Measurements from ENCODE around the gene SLAMF7. TPM values are rescaled to one million over a fixed set of nuclear protein-coding genes. Genes with fewer than 3 reads are reported as not detected.

SLAMF7 gene
- total RNA-seq, 1 donor from 2014 or later: not detected

GRCh38 chr1:160758521-160758920 lies 19.5 kb downstream of the SLAMF7 start:
- DNase-seq (ENCODE audit: low spot score, unreplicated experiment): no peak
- H3K9me3 Mint-ChIP-seq (ENCODE audit: low read depth): no peaks in the 10 kb centered on the region
- H3K27me3 Mint-ChIP-seq: no peaks in the 10 kb centered on the region
- H3K27ac Mint-ChIP-seq: no peak overlapping the region
- no peaks in the 10 kb centered on the region for H3K36me3 Mint-ChIP-seq (ENCODE audit: insufficient read depth)
- H3K4me3 Mint-ChIP-seq (ENCODE audit: low read depth): no peak overlapping the region
- no peak for TF ChIP-seq CTCF (IDR thresholded peaks at IDR 0.05; ENCODE audit: unreplicated experiment)
- H3K4me1 Mint-ChIP-seq (ENCODE audit: low read depth): no peaks in the 10 kb centered on the region

GRCh38 chr1:160759740-160760139 lies 20.7 kb downstream of the SLAMF7 start:
- no peaks in the 10 kb centered on the region for H3K36me3 Mint-ChIP-seq (ENCODE audit: insufficient read depth)
- H3K4me3 Mint-ChIP-seq (ENCODE audit: low read depth): no peak overlapping the region
- no peaks in the 10 kb centered on the region for H3K4me1 Mint-ChIP-seq (ENCODE audit: low read depth)
- H3K27ac Mint-ChIP-seq: no peak overlapping the region
- no peaks in the 10 kb centered on the region for H3K9me3 Mint-ChIP-seq (ENCODE audit: low read depth)
- no peaks in the 10 kb centered on the region for H3K27me3 Mint-ChIP-seq
- no peak for TF ChIP-seq CTCF (IDR thresholded peaks at IDR 0.05; ENCODE audit: unreplicated experiment)
- no peak for DNase-seq (ENCODE audit: low spot score, unreplicated experiment)

- Mint-ChIP-seq H3K4me3 (ENCODE audit: low read depth) (no peak overlapping the region), H3K36me3 (ENCODE audit: insufficient read depth) (no peaks in the 10 kb centered on the region), H3K27me3 (no peaks in the 10 kb centered on the region), H3K4me1 (ENCODE audit: low read depth) (no peaks in the 10 kb centered on the region), H3K27ac (no peak overlapping the region), H3K9me3 (ENCODE audit: low read depth) (no peaks in the 10 kb centered on the region)
- DNase-seq (ENCODE audit: low spot score, unreplicated experiment): no peak
- no peak for TF ChIP-seq CTCF (IDR thresholded peaks at IDR 0.05; ENCODE audit: unreplicated experiment)
These were observed 22.0 kb downstream of the SLAMF7 start for GRCh38 chr1:160761046-160761445.

GRCh38 chr1:160761886-160762285 lies 22.8 kb downstream of the SLAMF7 start:
- Mint-ChIP-seq H3K4me3 (ENCODE audit: low read depth) (no peak overlapping the region), H3K27ac (no peak overlapping the region), H3K9me3 (ENCODE audit: low read depth) (no peaks in the 10 kb centered on the region), H3K4me1 (ENCODE audit: low read depth) (no peaks in the 10 kb centered on the region), H3K27me3 (no peaks in the 10 kb centered on the region), H3K36me3 (ENCODE audit: insufficient read depth) (no peaks in the 10 kb centered on the region)
- TF ChIP-seq CTCF (IDR thresholded peaks at IDR 0.05; ENCODE audit: unreplicated experiment): no peak
- no peak for DNase-seq (ENCODE audit: low spot score, unreplicated experiment)

GRCh38 chr1:160763993-160764392 lies 24.9 kb downstream of the SLAMF7 start:
- no peaks in the 10 kb centered on the region for H3K27me3 Mint-ChIP-seq
- TF ChIP-seq CTCF (IDR thresholded peaks at IDR 0.05; ENCODE audit: unreplicated experiment): no peak
- no peak overlapping the region for H3K27ac Mint-ChIP-seq
- no peaks in the 10 kb centered on the region for H3K4me1 Mint-ChIP-seq (ENCODE audit: low read depth)
- no peak overlapping the region for H3K4me3 Mint-ChIP-seq (ENCODE audit: low read depth)
- DNase-seq (ENCODE audit: low spot score, unreplicated experiment): no peak
- H3K9me3 Mint-ChIP-seq (ENCODE audit: low read depth): no peaks in the 10 kb centered on the region
- no peaks in the 10 kb centered on the region for H3K36me3 Mint-ChIP-seq (ENCODE audit: insufficient read depth)
